Fibroblast of skin of right biceps (primary cell): ENCODE measurements around the gene SLC38A10.

Source experiments
- DNase-seq: peaks from one replicate; pipeline ENCODE4 v3.0.0-alpha.2; 2013

The SLC38A10 gene

DNA sequence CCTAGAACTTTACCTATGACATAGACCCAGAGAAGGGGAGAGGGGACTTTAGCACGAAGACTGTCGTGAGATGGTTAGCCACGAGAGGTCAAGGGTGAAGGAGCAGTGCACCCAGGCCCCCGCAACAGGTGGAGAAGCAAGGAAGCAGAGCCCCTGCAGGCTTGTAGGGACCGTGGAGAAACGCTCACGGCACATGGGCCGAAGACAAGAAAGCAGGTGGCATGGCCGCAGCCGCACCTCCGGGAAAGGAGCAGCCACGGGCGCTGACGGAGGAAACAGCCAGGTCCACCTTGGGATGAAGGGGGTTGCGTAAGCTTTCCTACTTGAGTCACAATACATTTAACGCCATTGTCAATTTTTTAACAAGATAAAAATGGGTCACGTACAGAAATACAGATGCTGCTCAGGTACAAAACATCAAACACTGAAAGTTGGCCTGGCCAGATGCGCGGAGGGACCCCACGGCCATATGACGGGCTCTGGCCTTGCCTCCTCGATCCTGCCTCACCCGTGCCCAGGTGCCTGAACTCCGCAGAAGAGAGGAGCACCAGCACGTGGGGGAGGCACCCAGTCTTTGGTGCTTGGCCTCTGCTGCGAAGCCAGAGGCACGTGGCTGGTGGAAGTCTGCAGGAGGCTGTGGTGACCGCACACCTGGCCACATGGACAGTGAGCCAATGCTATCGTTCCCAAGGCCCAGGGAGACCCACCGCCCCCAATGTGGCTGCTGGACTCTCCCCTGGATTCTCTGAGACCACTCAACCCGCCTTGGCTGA is 21.2 kb downstream of the SLC38A10 start:
- no peak for DNase-seq

DNA sequence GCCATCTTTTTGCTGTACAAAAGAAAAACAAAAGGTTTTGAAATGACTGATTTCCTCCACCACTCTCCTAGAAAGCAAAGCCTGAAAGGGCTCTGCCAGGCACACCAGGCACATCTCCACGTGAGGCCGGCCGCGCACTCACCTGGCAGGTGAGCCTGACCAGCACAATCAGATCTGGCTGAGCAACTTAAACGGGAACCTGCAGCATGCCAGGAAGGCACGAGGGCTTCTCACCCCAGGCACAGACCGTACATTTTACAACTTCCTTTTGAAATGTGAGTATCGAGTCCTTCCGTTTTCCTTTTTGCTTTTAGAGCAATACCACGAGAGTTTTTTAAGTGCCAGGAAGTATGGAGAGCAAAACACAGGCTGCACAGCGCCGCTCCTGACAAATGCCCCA is 22.5 kb downstream of the SLC38A10 start:
- no peak for DNase-seq

DNA sequence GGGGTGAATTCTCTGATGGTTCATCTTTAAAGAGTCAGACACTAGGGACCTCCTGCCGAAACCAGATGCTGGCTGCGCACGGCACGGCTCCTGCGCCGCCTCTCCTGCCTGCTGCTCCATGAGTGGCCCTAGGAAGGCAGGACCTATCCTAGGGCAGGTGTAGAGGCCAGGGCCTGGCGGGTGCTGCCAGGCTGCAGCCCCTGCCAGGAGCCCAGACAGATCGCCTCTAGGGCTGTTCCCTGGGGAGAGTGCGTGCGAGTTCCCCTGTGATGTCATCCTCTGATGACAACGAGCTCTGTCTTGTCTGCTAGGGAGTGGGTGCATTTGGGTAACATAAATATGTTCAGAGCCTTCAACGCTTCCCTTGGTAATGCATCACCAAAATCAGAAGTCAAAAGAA is 23.9 kb downstream of the SLC38A10 start:
- DNase-seq: no peak

DNA sequence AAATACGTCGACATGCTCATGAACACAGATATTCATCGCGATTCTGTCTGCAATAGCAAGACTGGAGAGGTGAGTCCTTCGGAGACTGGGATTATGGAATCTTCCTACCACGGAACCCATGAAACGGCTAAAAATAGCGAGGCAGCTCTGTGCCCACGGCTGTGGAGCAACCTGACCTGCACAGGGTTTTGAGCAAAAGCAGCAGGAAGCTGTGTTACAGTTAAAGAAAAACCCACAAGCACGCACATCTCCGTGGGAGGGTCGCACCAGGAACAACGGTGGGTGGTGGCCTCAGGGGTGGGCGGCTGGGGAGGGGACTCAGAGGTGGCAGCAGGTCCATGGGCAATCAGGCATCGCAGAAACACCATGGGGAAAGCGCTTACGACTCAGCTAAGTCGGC is 24.8 kb downstream of the SLC38A10 start:
- DNase-seq: no peak

DNA sequence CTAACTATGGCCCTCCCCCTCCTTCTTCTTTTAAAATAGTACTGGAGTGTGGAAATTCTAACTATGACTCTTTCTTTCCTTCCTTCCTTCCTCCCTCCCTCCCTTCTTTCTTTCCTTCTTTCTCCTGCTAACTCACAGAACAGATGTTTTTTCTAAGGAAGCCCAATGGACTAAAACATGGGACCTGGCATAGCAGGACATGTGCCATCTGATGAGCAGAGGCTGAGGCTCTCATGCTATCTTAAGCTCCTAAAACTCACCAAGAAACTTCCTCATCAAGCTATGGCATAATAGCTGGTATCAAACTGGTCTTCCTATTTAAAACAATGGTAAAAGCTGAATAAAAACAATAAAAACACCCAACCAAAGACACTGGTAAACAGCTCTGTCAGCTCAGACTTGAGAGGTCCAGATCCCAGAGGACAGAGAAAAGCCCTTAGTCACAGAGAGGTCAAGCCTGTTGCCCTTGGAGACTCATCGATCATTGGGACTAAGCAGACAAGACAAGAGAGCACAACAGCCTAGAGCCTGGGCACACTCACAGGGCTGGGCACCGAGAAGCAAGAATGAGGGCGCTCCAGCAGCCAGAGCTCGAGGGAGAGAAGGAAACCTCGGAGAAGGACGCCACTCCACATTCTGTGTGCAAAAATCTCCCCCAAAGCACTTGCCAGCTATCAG is 27.6 kb downstream of the SLC38A10 start:
- no peak for DNase-seq

DNA sequence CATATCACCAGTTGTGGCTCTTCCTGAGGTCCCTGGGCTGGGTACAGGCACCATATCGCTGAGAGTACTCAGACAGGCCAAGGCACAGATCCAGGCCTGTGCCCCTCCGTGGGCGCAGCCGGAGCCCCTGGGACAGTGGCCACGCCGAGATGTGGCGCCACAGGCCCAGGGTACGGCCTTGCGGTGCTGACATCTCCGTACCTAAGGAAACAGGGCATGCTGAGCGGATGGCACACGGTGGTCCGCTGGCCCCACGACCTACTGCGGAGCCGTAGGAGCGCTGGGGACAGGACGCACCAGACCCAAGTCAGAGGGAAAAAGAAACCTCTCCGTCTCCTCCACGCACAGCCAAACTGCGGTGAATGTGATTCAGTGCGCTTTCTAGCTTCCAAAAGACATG is 29.5 kb downstream of the SLC38A10 start:
- DNase-seq: no peak

DNA sequence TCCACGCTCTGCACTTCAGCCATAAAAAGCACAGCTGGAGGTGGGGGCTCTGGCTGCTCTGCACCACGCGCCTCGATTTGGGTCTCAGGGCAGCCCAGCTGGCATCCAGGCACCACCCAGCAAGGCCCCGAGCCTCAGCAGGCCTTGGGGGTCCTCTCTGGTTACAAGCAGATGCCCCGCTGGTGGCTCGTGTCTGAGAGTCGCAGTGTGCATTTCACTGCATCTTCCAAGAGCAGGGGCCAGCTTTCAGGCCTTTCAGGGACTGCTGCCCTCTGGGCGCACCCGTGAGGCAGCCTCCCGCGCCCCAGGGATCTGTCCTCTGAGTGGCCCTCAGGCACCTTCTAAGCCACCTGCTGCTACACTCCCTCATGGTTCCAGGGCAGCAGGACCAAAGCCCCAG is 30.5 kb downstream of the SLC38A10 start:
- DNase-seq: no peak

DNA sequence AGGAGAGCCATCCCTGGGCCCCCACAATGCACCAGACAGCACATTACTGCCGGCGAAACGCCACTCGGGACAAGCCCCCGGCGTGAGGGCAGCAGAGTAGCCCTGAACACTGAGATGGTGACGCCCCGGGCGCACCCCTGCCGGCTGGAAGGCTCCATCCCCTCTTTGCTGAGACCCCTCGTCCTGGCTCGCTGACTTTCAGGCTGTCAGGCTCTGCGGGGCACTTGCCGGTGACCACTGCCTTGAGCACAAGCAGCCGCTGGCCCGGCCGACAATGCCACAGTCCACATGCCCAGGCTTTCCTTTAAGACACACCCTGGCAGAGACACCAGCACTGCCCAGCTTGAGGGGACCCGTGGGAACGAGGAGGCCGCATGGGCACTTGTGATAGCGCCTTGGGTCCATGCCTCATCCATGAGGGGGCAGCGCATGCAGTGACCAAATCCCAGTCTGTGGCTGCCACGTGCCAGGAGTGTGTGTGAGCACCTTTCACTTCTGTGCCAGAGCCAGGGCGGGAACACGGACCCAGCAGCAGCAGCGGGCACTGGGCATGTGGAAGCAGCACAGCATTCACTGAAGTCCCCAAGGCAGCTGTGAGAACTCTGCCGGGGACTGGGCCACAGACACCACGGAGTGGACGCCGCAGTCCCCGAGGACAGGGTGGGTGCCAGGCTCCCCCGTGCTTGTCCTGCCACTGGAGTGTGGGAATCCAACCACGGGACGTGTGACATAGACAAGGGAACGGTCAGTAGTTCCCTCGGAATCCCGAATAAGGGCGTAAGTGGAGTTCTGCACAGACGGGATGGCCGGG is 31.5 kb downstream of the SLC38A10 start:
- no peak for DNase-seq

DNA sequence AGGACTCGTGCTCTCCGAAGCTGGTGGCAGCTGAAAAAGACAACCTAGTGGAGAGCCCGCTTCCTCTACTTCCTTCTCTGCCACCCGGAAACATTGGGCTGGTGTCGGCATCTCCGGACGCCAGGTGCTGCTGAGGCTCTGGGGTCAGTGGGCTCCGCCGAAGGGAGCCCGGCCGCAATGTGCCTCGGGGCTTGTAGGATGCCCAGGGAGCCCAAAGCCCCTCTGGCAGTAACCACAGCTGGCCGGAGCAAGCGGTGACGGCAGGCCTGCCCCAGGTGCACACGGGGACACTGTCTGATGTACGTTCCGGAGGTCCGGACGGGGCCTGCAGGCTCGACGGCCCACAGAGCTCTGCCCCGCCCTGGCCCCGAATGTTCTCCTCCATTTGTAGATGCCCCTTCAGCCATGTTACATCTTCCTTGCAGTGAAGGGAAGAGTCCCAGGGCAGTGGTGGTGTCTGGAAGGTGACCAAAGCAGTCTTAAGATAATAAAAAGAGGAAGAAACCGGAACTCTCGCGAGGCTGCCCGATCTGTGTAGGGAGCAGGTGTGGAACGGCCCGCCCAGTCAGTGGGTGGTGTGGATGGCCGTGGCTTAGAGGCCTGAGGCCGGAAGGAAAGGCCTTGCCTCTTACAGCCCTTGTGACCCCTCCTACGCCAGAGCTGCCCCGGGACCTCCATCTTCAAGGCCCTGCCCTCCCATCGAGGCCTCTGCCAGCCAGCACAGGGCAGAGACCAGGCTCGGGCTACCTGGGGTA is 33.3 kb downstream of the SLC38A10 start:
- DNase-seq: no peak

DNA sequence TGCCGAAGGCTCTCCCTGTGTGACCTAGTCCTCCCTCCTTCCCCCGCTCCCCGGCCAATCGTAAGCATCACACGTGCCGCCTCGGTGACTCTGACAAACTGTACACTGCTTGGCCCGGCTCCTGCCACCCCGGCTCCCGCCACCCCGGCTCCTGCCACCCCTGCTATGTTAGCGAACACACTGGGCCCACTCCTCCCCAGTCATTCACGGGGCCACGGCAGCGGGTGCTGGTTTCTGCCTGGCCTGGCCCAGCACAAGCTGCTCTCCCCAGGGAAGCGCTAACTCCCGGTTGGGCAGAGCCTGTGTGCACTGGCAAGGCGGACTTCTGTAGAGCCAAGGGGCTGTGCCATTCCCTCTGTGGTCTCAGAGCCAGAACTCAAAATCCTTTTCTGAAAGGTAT is 34.0 kb downstream of the SLC38A10 start:
- DNase-seq: no peak

DNA sequence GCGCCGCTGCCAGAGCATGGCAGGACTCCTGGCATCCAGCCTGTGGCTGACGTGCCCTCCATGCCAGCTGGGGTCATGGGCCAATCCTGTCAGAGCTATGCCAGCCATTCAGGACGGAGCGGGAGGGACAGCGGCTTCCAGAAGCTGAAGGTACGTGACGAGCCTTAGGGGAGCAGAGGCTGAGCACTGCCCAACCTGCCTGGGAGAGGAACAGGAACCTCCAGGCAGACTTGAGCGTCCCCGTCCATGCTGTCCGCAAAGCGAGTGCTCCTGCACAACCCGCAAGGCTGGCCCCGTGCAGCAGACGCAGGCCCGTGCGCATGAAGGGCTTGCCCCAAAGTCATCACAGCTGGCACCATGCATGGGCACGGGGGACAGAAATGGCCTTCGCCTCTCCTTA is 34.5 kb downstream of the SLC38A10 start:
- no peak for DNase-seq

DNA sequence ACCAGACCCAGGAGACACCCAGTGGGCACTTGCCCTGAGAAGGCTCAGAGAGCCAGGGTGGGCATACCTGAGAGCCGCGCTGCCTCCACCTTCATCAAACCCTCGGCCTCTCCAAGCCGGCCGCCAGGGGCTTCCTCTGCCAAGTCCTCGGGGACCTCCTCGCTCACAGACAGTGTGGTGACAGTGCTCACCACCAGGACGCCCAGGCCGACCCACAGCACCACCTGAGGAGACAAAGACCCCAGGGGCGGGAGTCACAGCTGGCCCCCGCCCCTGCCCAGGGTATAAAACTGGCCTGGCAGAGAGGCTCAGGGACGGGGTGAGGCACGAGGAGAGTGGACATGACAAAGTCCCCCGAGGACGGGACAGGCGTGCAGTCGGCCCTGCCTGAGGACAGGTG is 34.9 kb downstream of the SLC38A10 start:
- DNase-seq: no peak

DNA sequence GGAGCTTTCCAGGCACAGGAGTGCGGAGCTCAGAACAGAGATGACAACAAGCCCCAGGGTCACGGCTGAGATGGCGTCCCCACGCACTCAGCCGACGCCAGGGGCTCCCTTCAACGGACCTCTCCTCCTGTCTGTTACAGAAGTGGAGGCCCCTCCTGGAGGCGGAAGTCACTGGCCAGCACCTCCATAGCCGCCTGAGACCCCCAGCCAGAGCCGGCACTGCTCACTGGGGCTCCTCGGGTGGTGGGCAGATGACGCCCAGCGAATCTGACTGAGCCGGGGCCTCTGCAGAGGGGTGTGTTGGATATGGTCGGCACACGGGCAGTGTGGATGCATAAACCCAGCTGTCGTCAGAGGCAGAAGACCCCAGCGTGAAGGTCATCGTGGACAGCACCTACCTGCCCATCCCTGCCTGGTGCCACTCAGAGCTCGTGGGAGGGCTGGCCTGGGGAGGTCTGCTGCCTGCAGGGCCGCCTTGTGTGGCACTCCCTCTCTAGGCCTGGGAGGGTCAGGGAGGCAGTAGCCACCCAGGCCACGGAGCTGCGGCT is 36.0 kb downstream of the SLC38A10 start:
- DNase-seq: no peak

DNA sequence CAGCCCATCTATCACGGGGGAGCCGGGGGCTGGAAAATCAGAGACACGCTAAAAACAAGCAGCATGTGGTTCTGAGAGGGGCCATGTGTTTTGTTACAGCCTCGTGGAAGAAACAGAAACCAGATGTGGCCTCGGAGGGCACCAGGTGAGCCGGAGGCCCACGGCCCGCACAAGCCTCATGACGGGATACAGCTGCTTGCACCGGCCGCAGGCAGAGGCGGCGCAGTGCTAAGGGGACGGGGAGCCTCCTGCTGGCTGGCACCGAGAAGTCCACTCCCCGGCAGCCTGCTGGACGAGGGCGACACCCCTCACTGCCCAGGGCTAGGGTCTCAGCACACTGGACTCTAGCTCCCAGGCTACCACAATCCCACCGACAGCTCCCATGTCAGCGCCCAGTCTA is 36.8 kb downstream of the SLC38A10 start:
- DNase-seq: no peak

DNA sequence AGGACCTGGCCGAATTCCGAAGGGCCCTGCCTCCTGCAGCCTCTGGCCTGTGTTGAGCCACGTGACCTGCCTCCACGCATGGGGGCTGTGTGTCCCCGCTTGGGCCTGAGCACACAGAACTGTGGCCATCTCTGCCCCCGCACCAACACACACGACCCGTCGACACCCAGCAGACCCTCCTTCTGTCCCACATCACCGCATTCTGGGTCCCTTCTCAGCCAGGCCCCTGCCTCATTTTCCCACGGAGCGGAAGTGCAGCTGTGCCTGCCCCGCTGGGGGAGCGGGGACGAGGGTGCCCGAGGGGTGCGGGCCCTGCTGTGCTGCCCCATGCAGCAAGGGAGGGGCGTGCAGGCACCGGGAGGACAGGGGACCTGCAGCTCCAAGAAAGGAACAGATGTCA is 37.6 kb downstream of the SLC38A10 start:
- no peak for DNase-seq

DNA sequence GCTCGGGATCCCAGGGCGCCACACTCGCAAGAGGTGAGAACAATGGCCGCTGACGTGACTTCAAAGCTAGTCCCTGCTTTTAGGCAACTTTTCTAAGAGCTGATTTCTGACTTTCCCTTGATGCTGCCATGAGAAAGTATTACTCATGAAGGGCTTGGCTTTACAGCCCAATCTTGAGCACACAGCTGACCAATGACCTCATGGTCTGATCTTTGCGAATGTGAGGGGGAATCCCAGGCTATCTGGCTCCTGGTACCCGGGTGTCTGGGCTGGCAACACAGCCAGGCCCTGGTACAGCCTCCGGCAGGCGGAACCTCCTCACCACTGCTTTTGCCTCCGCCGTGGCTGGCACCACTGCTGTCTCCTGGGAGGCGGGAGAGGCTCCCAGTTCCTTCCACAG is 38.5 kb downstream of the SLC38A10 start:
- no peak for DNase-seq

DNA sequence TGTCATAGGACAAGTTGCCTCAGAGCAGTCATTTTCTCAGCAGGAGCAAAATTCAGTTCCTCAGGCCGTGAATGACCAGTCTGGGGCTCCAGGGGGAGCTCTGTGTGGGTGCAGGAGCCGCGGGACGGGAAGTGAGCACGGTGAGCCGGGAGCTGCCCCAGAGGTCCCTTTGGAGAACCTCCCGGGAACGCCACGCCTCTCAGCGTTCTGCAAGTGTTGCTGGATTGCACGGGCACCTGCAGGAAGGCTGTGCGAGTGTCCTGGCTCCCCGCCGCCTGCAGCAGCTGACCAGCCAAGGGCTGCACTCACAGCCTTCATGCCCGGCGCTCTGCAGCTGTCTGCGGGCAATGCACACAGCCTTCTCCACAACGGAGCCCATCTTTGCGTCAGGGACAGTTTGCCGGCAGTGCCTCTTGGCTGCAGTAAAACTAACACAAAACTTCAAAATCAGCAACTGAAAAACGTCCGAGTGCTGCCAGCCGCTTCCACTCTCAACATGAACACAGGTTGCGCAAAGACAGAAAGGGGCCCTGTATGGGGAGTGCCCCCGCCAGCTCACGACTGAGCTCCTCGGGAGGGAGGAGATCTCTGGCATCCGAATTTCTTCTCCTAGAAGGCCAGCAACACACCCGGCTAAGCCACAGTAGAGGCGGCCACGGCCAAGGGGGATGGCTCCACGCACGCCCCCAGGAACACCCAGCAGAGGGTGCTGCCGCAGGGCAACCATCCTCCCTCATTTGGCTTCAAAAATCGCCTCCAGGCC is 40.0 kb downstream of the SLC38A10 start:
- peak; percentile 69 for DNase-seq

DNA sequence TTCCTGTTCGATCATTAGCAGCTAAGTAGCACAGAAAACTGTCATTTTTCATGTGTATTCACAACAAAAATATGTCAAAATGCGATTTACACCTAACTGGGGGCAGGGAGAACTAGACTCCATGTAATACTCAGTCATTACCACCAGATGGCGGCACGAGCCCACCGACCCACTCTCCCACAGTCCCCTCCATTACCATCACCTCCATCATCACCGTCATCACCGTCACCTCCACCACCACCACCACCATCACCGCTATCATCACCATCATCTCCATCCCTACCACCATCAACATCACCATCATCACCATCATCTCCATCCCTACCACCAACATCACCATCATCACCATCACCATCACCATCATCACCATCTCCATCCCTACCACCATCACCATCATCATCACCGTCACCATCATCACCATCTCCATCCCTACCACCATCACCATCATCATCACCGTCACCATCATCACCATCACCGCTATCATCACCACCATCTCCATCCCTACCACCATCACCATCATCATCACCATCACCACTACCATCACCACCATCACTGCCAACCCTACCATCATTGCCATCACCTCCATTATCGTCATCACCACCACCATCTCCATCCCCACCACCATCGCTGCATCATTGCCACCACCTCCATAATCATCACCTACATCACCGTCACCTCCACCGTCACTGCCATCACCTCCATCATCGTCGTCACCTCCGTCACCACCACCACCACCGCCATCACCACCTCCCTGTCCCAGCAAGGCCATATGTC is 41.6 kb downstream of the SLC38A10 start:
- peak; percentile 36 for DNase-seq

DNA sequence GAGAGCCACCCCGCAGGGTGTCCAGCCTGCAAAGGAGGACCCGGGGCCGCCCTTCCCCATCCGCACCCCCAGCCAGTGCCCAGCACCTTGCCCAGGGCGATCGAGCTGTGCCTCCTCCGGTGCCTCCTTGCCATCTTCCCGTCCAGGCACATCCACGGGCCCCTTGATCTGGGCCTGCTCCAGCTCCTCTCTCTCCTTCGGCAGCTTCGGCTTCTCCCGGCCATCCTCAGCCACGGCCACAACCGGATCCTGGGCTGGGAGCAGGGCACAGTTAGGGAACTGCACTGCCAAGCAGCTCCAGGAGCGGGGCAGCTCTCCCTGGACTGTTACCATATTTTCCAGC is 42.1 kb downstream of the SLC38A10 start:
- DNase-seq: no peak

DNA sequence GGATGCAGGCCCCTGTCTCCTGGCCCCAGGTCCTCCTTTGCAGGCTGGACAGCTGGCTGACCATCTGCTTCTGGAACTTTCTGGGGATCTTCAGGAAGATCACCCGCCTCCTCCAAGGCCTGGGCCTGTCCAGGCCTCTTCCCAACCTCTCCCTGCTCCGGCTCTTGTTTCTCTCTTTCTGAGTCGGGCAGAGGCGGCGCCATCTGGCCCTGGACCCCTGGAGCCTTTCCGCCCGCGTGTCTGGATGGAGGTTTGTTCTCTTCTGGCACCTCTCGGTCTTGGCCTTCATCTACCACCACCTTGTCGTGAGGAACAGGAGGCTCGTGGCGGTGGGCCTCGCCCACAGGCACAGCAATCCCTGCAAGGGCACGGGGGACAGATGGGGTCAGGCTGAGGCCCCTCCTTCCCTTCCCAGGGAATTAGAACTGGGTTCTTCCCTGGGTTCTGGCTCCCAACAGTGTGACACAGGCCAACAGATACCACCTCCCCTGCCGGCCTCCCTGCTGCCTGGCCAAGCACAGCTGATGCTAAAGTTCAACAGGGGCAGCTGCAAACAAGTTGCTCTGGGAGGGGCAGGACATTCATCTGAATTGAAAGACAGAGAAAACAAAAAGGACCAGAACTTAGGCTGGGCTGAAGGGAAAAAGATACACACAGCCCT is 42.7 kb downstream of the SLC38A10 start:
- DNase-seq: no peak
